ENCODE measurements around the gene FOXE3.

GRCh38 chr1:47420547-47420946 is 4.5 kb downstream of the FOXE3 start:
- TF ChIP-seq EZH2 (IDR thresholded peaks at IDR 0.05) (no peak), POLR2AphosphoS5 (IDR thresholded peaks at IDR 0.05; ENCODE audit: low read depth, low read length) (no peak), POLR2A (IDR thresholded peaks at IDR 0.05; ENCODE audit: borderline replicate concordance, extremely low read depth, insufficient read depth, insufficient read length) (no peak), EZH2phosphoT487 (IDR thresholded peaks at IDR 0.05; ENCODE audit: borderline replicate concordance) (no peak), CTCF (IDR thresholded peaks at IDR 0.05 in 2 of 3, conservative IDR thresholded peaks at IDR 0.05 in 1 of 3; ENCODE audit: borderline replicate concordance in 1 of 3, insufficient read depth in 1 of 3, low read depth in 2 of 3, low read length in 2 of 3) (no peak), MAX (IDR thresholded peaks at IDR 0.05) (no peak), ZBTB33 (IDR thresholded peaks at IDR 0.05; ENCODE audit: extremely low read depth, insufficient replicate concordance, low read length) (no peak), YY1 (IDR thresholded peaks at IDR 0.05; ENCODE audit: extremely low read depth, insufficient replicate concordance, low read depth, low read length) (no peak), SP1 (IDR thresholded peaks at IDR 0.05; ENCODE audit: low read depth) (no peak), SIN3A (IDR thresholded peaks at IDR 0.05; ENCODE audit: low read depth) (no peak), SRF (IDR thresholded peaks at IDR 0.05; ENCODE audit: low read depth) (no peak)

Data from HCT116 (cell line).